Activated CD8-positive, alpha-beta T cell treated with anti-CD3 and anti-CD28 coated beads for 36 hours (primary cell): ENCODE measurements around the gene NHLRC2. TPM values are rescaled to one million over a fixed set of nuclear protein-coding genes. Genes with fewer than 3 reads are reported as not detected.

ENCODE experiments used
- ATAC-seq: fragments of 200-7000 bp; cut with Tn5 transposase; one replicate; pipeline ENCODE4 v1.10.0; 2021; ENCODE audit warnings: mild to moderate bottlenecking, moderate library complexity
- CTCF ChIA-PET: fragments of 350-600 bp; sonication (Branson Sonifier 250); formaldehyde crosslinking; loops from one replicate; lab custom pipeline; 2021; ENCODE audit warnings: antibody characterized with exemption; lab: Charles Lee
- POLR2A ChIA-PET: fragments of 350-600 bp; sonication (Branson Sonifier 250); formaldehyde crosslinking; loops from one replicate; lab custom pipeline; 2021; ENCODE audit warnings: antibody characterized with exemption; lab: Charles Lee
- DNase-seq: peaks from one replicate; pipeline ENCODE4 v3.0.0-alpha.2; 2020
- H3K27ac Mint-ChIP-seq: one replicate; pipeline ENCODE4 v1.8.0; 2021; ENCODE audit warnings: mild to moderate bottlenecking, mixed read lengths
- H3K27me3 Mint-ChIP-seq: one replicate; pipeline ENCODE4 v1.8.0; 2021; ENCODE audit warnings: mixed read lengths
- H3K36me3 Mint-ChIP-seq: one replicate; pipeline ENCODE4 v1.8.0; 2021; ENCODE audit warnings: low read depth, mixed read lengths
- H3K4me1 Mint-ChIP-seq: one replicate; pipeline ENCODE4 v1.8.0; 2021; ENCODE audit warnings: low read depth, mixed read lengths
- H3K4me3 Mint-ChIP-seq: one replicate; pipeline ENCODE4 v1.8.0; 2021; ENCODE audit warnings: mild to moderate bottlenecking, moderate library complexity, mixed read lengths
- H3K9me3 Mint-ChIP-seq: one replicate; pipeline ENCODE4 v1.8.0; 2021; ENCODE audit warnings: mixed read lengths
- intact Hi-C: fragments of 100-400 bp; cut with micrococcal nuclease; formaldehyde crosslinking; loops from one replicate; pipeline ENCODE4 v1.10.0; 2022
- total RNA-seq, 2 experiments: library from RNA; stranded (reverse); gene quantifications; one replicate each; pipeline ENCODE4 v1.2.3, GENCODE V29; 2021
- TF ChIP-seq, protein P1 (sequence below): fragments of 200-600 bp; IDR thresholded peaks from one replicate; pipeline ENCODE4 v1.8.0; 2022; ENCODE audit warnings: antibody characterized with exemption, mild to moderate bottlenecking

NHLRC2 gene
- total RNA-seq, 2 experiments from 2014 or later, result 23.0 to 23.9 TPM

DNA sequence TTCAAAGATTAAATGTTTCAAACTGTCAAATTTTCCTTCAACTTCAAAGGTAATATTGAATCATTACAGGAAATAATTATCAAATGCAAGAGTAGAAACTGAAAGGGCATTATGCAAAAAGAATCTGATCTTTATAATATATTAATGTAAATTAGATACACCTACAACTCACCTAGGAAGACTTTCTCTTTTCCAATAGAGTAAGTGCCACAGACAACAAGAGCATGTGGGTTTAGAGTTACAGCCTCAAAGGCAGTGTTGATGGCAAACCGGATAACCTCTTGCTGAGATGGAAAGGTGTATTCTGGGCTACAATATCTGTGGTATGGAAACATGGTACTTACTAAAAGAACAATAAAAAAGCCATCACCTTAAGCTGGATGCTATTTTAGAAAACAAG lies 12.3 kb upstream of the NHLRC2 start:
- CTCF ChIA-PET, result no interaction called here
- Mint-ChIP-seq H3K27ac (no peak overlapping the region), H3K4me1 (peaks cover 11% of the 10 kb centered on the region), H3K27me3 (no peaks in the 10 kb centered on the region), H3K36me3 (peaks cover 33% of the 10 kb centered on the region), H3K9me3 (no peaks in the 10 kb centered on the region), H3K4me3 (no peak overlapping the region)
- TF ChIP-seq, protein P1, sequence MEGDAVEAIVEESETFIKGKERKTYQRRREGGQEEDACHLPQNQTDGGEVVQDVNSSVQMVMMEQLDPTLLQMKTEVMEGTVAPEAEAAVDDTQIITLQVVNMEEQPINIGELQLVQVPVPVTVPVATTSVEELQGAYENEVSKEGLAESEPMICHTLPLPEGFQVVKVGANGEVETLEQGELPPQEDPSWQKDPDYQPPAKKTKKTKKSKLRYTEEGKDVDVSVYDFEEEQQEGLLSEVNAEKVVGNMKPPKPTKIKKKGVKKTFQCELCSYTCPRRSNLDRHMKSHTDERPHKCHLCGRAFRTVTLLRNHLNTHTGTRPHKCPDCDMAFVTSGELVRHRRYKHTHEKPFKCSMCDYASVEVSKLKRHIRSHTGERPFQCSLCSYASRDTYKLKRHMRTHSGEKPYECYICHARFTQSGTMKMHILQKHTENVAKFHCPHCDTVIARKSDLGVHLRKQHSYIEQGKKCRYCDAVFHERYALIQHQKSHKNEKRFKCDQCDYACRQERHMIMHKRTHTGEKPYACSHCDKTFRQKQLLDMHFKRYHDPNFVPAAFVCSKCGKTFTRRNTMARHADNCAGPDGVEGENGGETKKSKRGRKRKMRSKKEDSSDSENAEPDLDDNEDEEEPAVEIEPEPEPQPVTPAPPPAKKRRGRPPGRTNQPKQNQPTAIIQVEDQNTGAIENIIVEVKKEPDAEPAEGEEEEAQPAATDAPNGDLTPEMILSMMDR, result no peak
- POLR2A ChIA-PET, result interaction anchor here (1.0 kb wide), 1 partner anchor 119 kb away, joined by 5 read pairs; no protein-coding TSS in a partner anchor
- intact Hi-C loops, result no loop called here
- no peak for DNase-seq
- no peak for ATAC-seq

DNA sequence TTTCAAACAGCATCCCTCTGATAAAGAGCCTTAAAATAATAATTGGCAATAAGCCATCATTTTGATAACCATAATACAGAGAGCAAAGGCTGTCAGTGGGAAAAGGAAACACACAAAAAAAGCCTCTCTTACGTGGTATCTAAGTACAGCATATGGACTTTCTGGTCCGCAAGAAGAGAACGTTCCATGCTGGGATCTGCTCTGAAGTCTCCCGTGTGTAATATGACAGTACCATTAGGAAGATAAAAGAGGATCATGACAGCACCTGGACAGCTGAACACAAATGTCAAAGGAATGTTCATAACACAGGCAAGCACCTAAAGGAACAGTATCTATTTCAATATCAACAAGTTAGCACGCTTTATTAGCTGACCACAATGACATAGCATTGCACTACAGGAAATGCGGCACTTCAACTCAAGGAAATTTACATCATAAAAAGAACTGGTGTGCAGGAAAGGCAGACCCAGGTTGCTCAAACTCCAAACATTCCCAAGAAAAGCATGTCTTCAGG lies 10.4 kb upstream of the NHLRC2 start:
- CTCF ChIA-PET, result no interaction called here
- Mint-ChIP-seq H3K4me3 (no peak overlapping the region), H3K36me3 (peaks cover 43% of the 10 kb centered on the region), H3K4me1 (peaks cover 19% of the 10 kb centered on the region), H3K27me3 (no peaks in the 10 kb centered on the region), H3K27ac (no peak overlapping the region), H3K9me3 (no peaks in the 10 kb centered on the region)
- ATAC-seq (no peak), DNase-seq (no peak)
- POLR2A ChIA-PET, result interaction anchor here (0.7 kb wide), 1 partner anchor 236 kb away, joined by 3 read pairs; no protein-coding TSS in a partner anchor
- intact Hi-C loops, result no loop called here
- TF ChIP-seq, protein P1, result no peak

DNA sequence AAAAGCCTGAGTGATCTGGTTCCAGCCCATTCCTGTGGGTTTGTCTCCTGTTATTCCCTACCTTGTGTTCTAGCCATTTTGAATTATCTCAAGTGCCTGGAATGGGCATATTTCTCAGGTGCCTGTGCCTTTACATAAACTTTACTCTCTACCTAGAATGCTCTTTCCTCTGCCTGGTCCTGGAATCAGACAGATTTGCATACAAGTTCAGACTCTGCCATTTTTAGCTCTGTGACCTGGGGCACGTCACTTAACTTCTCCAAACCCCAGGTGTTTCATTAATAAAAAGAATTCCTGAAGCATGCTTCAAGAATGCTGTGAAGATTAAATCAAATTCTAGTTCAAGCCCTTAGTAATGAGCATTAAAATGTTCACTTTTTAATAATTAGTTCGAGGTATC lies 8.4 kb upstream of the NHLRC2 start:
- no peak overlapping the region for H3K27ac Mint-ChIP-seq
- intact Hi-C loops, result no loop called here
- POLR2A ChIA-PET, result no interaction called here

DNA sequence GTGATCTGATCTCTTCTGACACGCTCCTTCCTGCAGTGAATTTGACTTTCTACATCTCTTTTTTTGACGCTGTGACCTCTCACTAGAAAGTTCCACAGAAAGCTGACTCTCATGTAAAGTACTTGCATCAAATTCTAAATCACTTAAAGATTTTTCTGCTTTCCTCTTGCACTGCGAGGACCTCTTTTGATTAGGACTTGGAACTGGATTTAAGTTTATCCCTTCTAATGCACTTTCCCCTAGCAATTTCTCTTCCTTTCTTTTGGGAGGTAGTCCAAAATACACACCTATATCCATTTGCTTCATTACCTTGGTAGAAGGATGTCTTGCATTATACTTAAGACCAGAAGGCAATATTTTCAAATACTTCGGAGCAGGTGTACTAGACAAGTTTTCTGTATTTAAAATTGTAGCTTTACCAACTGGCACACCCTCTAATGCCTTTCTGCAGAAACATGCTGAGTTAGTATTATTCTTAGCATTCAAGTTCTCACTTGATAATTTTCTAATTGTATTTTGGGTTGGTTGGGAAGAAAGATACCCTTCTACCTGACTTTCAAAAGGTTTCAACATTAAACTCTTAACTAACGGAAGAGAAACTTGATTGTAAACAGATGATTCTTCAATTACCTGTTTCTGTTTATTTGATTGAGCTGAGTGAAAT lies 5.2 kb upstream of the NHLRC2 start:
- Mint-ChIP-seq H3K4me1 (peaks cover 36% of the 10 kb centered on the region), H3K27ac (no peak overlapping the region), H3K4me3 (no peak overlapping the region), H3K9me3 (no peaks in the 10 kb centered on the region), H3K27me3 (no peaks in the 10 kb centered on the region), H3K36me3 (peaks cover 37% of the 10 kb centered on the region)
- DNase-seq (no peak), ATAC-seq (no peak)
- ChIA-PET CTCF (interaction anchor here (0.8 to 1.6 kb wide), 4 partner anchors 8 to 170 kb away, joined by 3 to 4 read pairs (median 3); partner anchors contain the start of gene CASP7), POLR2A (no interaction called here)
- intact Hi-C loops, result no loop called here
- TF ChIP-seq, protein P1, result no peak

More for the DNA sequence above, 8.4 kb upstream of the NHLRC2 start:
- peaks cover 39% of the 10 kb centered on the region for H3K36me3 Mint-ChIP-seq
- peaks cover 29% of the 10 kb centered on the region for H3K4me1 Mint-ChIP-seq
- TF ChIP-seq, protein P1, result no peak
- CTCF ChIA-PET, result no interaction called here
- H3K9me3 Mint-ChIP-seq, result no peaks in the 10 kb centered on the region
- ATAC-seq, result no peak
- DNase-seq, result no peak
- H3K4me3 Mint-ChIP-seq, result no peak overlapping the region
- no peaks in the 10 kb centered on the region for H3K27me3 Mint-ChIP-seq

DNA sequence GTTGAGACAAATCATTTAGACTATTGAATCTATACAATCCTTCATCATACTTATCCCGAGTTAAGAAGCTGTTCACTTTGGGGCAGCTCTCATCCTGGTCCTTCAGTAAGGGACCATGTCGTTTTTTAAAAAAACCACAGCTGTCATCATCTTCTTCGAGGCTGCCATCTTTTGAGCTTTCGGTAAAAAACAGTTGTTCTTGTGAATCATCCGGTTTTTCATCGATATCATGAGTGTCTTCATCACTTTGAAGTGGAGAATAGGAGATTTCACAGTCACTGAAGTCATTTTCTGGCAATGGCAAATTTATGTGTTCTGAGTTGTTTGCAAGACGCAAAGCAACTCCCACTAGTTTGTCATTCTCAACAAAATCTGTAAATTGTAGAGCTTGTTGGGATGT lies 4.5 kb upstream of the NHLRC2 start:
- peaks cover 36% of the 10 kb centered on the region for H3K4me1 Mint-ChIP-seq
- ChIA-PET POLR2A (no interaction called here), CTCF (interaction anchor here (0.8 to 1.3 kb wide), 4 partner anchors 9 to 170 kb away, joined by 3 to 5 read pairs (median 4); partner anchors contain the start of gene CASP7)
- H3K27ac Mint-ChIP-seq, result peak overlapping the region; percentile 48
- ATAC-seq, result no peak
- intact Hi-C loops, result loop anchor here (10.0 kb wide), 2 partner anchors 165 to 195 kb away; partner anchors contain the start of gene ADRB1
- H3K27me3 Mint-ChIP-seq, result no peaks in the 10 kb centered on the region
- peak overlapping the region; percentile 27 for H3K4me3 Mint-ChIP-seq
- peaks cover 36% of the 10 kb centered on the region for H3K36me3 Mint-ChIP-seq
- TF ChIP-seq, protein P1, result no peak
- H3K9me3 Mint-ChIP-seq, result no peaks in the 10 kb centered on the region
- DNase-seq, result no peak
